DND-41 (cell line): Measurements from ENCODE around the gene DPEP1.

Source experiments
- CTCF ChIP-seq: IDR thresholded peaks from 2 replicates; pipeline ENCODE4 v1.5.1; 2012; ENCODE audit warnings: borderline replicate concordance, low read length, moderate library complexity, mild to moderate bottlenecking; ENCODE audit not compliant: poor library complexity, severe bottlenecking; ENCODE audit errors: extremely low read depth
- EZH2 ChIP-seq: IDR thresholded peaks from 3 replicates; pipeline ENCODE4 v1.6.1; 2012; ENCODE audit warnings: borderline replicate concordance, low read depth, mild to moderate bottlenecking, moderate library complexity, low read length, inconsistent platforms; ENCODE audit not compliant: severe bottlenecking

GRCh38 chr16:89598199-89598598, 15.2 kb upstream of the DPEP1 start:
- TF ChIP-seq CTCF (no peak), EZH2 (no peak)
